Stomach (tissue), 9 donors: ENCODE results near the gene HOXC11. TPM values are rescaled to one million over a fixed set of nuclear protein-coding genes. Genes with fewer than 3 reads are reported as not detected.

Source experiments
- DNase-seq, 2 donors: peaks; one replicate each; pipeline versions ENCODE4 v3.0.0 to v3.0.0-alpha.2; 2013 to 2019
- H3K27ac ChIP-seq, 5 donors: fragments of 200-600 bp in 4 of 5; sonication (generic) in 4 of 5; one replicate each; pipeline ENCODE4 v1.5.1; 2013 to 2019; ENCODE audit warnings: mild to moderate bottlenecking in 1 of 5, moderate library complexity in 1 of 5
- H3K27me3 ChIP-seq, 3 donors: fragments of 200-600 bp; sonication (generic); one replicate each; pipeline ENCODE4 v1.5.1; 2017 to 2019; ENCODE audit warnings: mixed run types in 1 of 3
- H3K36me3 ChIP-seq, 4 donors: fragments of 200-600 bp; sonication (generic); 1 replicate in 3 of 4; 2 replicates in 1 of 4; pipeline ENCODE4 v1.5.1; 2016 to 2019
- H3K4me1 ChIP-seq, 4 donors: fragments of 200-600 bp; sonication (generic); one replicate each; pipeline ENCODE4 v1.5.1; 2016 to 2019
- H3K4me3 ChIP-seq, 4 donors: fragments of 200-600 bp; sonication (generic) in 3 of 4; one replicate each; pipeline ENCODE4 v1.5.1; 2016 to 2019; ENCODE audit warnings: mild to moderate bottlenecking in 1 of 4
- H3K9me3 ChIP-seq, 4 donors: fragments of 200-600 bp; sonication (generic); one replicate each; pipeline ENCODE4 v1.5.1; 2016 to 2019
- EP300 ChIP-seq: sonication (generic); formaldehyde crosslinking; IDR thresholded peaks from one replicate; pipeline ENCODE4 v1.6.1; 2017; ENCODE audit warnings: antibody characterized with exemption
- POLR2A ChIP-seq, 4 donors: fragments of 450-650 bp; IDR thresholded peaks; one replicate each; pipeline ENCODE4 v1.6.1; 2016; ENCODE audit warnings: antibody characterized with exemption in 4 of 4, control low read depth in 2 of 4, mild to moderate bottlenecking in 1 of 4, moderate library complexity in 1 of 4
- POLR2AphosphoS5 ChIP-seq, 3 donors: sonication (generic); formaldehyde crosslinking; IDR thresholded peaks; one replicate each; pipeline ENCODE4 v1.6.1; 2016; ENCODE audit warnings: antibody characterized with exemption in 3 of 3
- WGBS, 5 donors: extraction: QIAGEN DNeasy Blood & Tissue Kit in 3 of 5; methylation state at CpG; one replicate each; pipeline versions ENCODE4 v1.1.5 to v1.1.7; 2013 to 2018; 5-methylcytosine and 5-hydroxymethylcytosine counted together
- intact Hi-C: fragments of 100-400 bp; cut with DNase I; formaldehyde crosslinking; loops from one replicate; pipeline ENCODE4 v1.15.1; 2023; ENCODE audit warnings: low total_unique reads
- polyA plus RNA-seq, 3 donors: library from polyadenylated mRNA; stranded (reverse); fragments of 200-250 nt; gene quantifications; one replicate each; pipeline ENCODE4 v1.2.3, GENCODE V29; 2013
- total RNA-seq, 5 donors: library from RNA; depleted of rRNA; stranded (reverse); fragments of >200 nt; gene quantifications; one replicate each; pipeline versions ENCODE4 v1.1.0 to v1.2.3, GENCODE V29; 2014 to 2016
- TF ChIP-seq, protein P1 (sequence below), 7 experiments: fragments of 450-650 bp in 4 of 7; fragments of 200-600 bp in 3 of 7; sonication (generic) in 3 of 7; IDR thresholded peaks; one replicate each; pipeline ENCODE4 v1.5.1; 2016 to 2019; ENCODE audit warnings: antibody characterized with exemption in 7 of 7, control low read depth in 2 of 7, mild to moderate bottlenecking in 1 of 7
- donor health status: healthy with polysubstance abuse.
- donor health status: Bipolar disorder and iron deficiency.
- donor health status: healthy.

HOXC11 gene
- total and polyA plus RNA-seq, 8 donors = not detected

DNA sequence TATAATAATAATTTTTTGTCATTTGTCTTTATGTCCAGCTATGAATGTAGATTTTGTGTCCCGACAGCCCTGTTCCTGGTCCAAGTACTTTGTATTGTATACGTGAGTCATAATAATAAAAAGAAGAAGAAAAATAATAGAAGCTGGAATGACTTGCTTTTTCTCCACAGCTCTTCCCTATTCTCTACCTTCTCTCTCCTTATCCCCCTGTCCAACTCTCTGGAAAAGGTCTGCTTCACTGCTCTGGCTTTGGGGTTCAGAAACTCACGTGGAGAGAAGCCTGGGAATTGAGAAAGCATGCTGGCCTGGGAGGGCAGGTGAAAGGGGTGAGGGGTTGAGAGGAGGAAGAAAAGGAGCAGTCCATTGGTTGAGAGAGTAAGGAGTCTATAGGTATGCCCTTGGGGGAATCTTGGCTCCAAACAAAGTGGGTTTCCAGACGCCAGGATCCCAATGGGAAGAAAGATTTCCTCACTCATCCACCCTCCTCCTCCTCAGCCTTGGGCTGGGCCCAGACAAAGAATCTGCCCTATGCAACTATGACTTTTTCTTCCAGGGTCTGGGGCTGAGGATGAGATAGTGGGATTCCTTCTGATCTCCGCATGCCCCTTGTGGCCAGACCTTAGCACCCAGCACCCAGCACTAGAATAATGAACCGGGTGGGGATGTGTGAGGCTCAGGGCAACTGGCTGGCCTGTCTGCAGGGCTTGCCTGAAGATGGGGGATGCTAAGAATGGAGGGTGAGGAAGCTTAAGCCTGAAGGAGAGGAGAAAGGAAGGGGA is 39.9 kb downstream of the HOXC11 start:
- H3K4me1 ChIP-seq = peaks cover 19 to 43% (median 37%) of the 10 kb centered on the region in 4 donors
- intact Hi-C loops = no loop called here
- H3K36me3 ChIP-seq = no peaks in the 10 kb centered on the region
- peaks cover 0 to 5% (median 0%) of the 10 kb centered on the region in 4 donors for H3K9me3 ChIP-seq
- no peak overlapping the region for H3K27ac ChIP-seq
- 17 to 26% (median 20%) methylated on average over 6 of the region's 6 CpGs for whole genome bisulfite sequencing, 5 donors
- H3K27me3 ChIP-seq = peaks cover 45 to 100% (median 98%) of the 10 kb centered on the region in 3 donors
- DNase-seq = no peak
- no peak overlapping the region for H3K4me3 ChIP-seq
- no peak for TF ChIP-seq POLR2A (IDR thresholded peaks at IDR 0.05)
- TF ChIP-seq, protein P1, sequence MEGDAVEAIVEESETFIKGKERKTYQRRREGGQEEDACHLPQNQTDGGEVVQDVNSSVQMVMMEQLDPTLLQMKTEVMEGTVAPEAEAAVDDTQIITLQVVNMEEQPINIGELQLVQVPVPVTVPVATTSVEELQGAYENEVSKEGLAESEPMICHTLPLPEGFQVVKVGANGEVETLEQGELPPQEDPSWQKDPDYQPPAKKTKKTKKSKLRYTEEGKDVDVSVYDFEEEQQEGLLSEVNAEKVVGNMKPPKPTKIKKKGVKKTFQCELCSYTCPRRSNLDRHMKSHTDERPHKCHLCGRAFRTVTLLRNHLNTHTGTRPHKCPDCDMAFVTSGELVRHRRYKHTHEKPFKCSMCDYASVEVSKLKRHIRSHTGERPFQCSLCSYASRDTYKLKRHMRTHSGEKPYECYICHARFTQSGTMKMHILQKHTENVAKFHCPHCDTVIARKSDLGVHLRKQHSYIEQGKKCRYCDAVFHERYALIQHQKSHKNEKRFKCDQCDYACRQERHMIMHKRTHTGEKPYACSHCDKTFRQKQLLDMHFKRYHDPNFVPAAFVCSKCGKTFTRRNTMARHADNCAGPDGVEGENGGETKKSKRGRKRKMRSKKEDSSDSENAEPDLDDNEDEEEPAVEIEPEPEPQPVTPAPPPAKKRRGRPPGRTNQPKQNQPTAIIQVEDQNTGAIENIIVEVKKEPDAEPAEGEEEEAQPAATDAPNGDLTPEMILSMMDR (IDR thresholded peaks at IDR 0.05) = no peak
- no peak for TF ChIP-seq EP300
- no peak for TF ChIP-seq POLR2AphosphoS5 (IDR thresholded peaks at IDR 0.05)

DNA sequence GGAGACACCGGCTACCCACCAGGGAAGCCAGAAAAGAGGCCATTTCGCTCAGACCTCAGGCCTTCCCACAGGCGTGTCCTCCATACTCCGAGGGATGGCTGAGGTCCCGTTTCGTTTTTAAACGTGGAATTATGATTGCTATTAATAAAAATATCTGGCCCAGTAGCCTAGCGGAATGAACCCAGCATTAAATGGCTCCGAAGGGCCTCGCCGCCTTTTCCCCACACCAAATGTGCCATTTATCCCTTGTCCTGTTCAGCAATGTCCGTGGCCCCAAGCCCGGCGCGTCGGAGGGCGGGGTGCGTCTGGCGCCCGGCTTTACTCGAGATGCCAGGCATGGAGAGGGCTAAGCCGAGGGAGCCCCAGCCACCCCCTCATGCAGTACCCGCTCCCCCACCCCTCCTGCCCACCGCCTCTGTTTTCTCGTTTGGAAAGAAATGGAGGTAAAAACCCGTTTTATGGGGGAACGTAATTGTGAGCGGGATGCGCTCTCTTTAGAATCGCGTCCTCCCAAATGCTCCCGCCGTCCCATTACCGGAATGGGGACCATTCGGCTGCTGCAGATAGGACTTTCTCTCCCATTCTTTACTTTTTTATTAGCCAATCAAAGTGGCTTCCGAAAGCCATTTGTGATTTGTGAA is 41.6 kb downstream of the HOXC11 start:
- peaks cover 43 to 100% (median 99%) of the 10 kb centered on the region in 3 donors for H3K27me3 ChIP-seq
- intact Hi-C loops = no loop called here
- H3K4me3 ChIP-seq = peak overlapping the region in 1 of 4 donors; percentile 13
- no peaks in the 10 kb centered on the region for H3K36me3 ChIP-seq
- peaks cover 28 to 54% (median 47%) of the 10 kb centered on the region in 4 donors for H3K4me1 ChIP-seq
- H3K9me3 ChIP-seq = peaks cover 0 to 5% (median 0%) of the 10 kb centered on the region in 4 donors
- DNase-seq = no peak
- H3K27ac ChIP-seq = no peak overlapping the region
- 7 to 11% (median 8%) methylated on average over 30 to 36 of the region's 36 CpGs for WGBS, 5 donors
- TF ChIP-seq, protein P1 (IDR thresholded peaks at IDR 0.05) = no peak
- TF ChIP-seq POLR2AphosphoS5 (IDR thresholded peaks at IDR 0.05) (no peak), POLR2A (IDR thresholded peaks at IDR 0.05) (no peak), EP300 (no peak)

DNA sequence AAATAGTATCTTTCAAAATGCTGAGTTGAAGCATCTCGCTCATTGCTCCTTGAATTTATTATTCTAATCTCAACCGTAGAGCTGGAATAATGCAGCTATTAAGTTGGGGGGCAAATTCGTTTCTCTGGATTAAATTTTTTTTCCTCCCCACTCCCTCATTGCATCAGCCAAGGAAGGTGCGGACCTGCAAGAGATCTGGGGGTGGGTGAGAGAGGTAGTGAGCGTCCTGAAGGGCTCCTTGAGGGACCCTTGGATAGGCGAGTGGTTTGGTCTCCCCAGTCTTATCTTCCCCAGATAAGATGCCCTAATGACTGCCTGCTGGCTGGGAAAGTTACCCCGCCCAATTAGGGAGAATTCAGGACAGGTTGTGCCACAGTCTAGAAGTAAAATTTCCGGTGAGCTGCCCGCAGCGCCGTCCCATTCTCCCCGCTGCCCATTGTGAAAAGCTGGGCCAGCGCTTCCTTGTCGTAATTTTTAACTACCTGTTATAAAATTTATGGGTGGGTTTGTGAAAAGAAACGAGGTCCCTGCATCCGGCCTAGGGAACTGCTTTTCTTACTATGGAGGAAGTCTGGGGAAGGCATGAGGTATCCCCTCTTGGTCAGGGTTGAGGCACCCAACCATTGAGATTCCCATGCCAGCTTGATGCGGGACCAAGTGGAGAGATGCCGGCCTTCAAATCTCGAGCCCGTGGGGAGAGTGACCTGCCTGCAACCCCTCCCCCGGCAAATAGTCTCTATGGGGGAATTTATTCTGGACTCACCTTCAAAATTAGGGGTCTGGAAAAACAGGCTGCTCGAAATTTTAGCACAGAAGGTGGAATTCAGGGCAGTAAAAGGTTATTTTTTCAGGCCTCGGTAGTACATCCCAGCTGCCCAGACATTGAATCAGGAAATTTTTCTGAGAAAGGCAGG is 42.3 kb downstream of the HOXC11 start:
- H3K27me3 ChIP-seq = peaks cover 40 to 100% (median 99%) of the 10 kb centered on the region in 3 donors
- peaks cover 0 to 5% (median 0%) of the 10 kb centered on the region in 4 donors for H3K9me3 ChIP-seq
- intact Hi-C loops = no loop called here
- no peak overlapping the region for H3K27ac ChIP-seq
- H3K4me3 ChIP-seq = no peak overlapping the region
- no peak for TF ChIP-seq POLR2AphosphoS5 (IDR thresholded peaks at IDR 0.05)
- H3K36me3 ChIP-seq = no peaks in the 10 kb centered on the region
- peaks cover 28 to 56% (median 48%) of the 10 kb centered on the region in 4 donors for H3K4me1 ChIP-seq
- DNase-seq = no peak
- WGBS, 5 donors = 11 to 16% (median 12%) methylated on average over 23 of the region's 23 CpGs

DNA sequence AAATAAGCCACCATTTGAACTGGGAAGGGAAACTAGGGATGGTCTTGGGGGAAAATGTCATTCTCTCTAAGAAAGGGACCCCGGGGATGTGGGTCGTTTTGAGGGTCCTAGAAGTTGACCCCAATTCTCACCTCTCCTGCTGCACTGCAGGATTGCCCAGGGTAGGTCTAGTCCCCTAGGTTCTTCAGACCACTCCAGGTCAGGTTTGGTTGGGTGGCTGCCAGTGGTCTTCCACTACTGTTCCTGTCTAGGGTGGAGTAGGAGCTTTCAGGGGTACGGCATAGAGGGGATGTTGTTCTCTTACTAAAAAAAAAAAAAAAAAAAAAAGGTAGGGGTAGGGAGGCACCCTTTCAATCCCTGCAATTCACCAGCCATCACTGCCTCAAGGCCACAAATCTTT is 43.1 kb downstream of the HOXC11 start:
- intact Hi-C loops = no loop called here
- no peak overlapping the region for H3K4me3 ChIP-seq
- peaks cover 28 to 59% (median 47%) of the 10 kb centered on the region in 4 donors for H3K4me1 ChIP-seq
- no peaks in the 10 kb centered on the region for H3K36me3 ChIP-seq
- TF ChIP-seq, protein P1 (IDR thresholded peaks at IDR 0.05) = no peak
- TF ChIP-seq POLR2A (IDR thresholded peaks at IDR 0.05) (no peak), EP300 (no peak), POLR2AphosphoS5 (IDR thresholded peaks at IDR 0.05) (no peak)
- 4 to 19% (median 9%) methylated on average over 3 of the region's 3 CpGs for WGBS, 5 donors
- peaks cover 0 to 5% (median 0%) of the 10 kb centered on the region in 4 donors for H3K9me3 ChIP-seq
- DNase-seq = no peak
- H3K27ac ChIP-seq = no peak overlapping the region
- peaks cover 40 to 100% (median 97%) of the 10 kb centered on the region in 3 donors for H3K27me3 ChIP-seq
